Parathyroid adenoma (tissue), 2 donors: Measurements from ENCODE around the gene EIF1B.

Experiments used
- H2AFZ ChIP-seq: fragments of 300-600 bp; sonication (generic); one replicate; pipeline ENCODE4 v1.7.0; 2017; ENCODE audit warnings: antibody characterized with exemption, mild to moderate bottlenecking
- H3K27ac ChIP-seq: fragments of 300-600 bp; sonication (generic); one replicate; pipeline ENCODE4 v1.7.0; 2017
- H3K27me3 ChIP-seq: fragments of 300-600 bp; sonication (generic); one replicate; pipeline ENCODE4 v1.7.0; 2017; ENCODE audit warnings: low read length; ENCODE audit not compliant: control insufficient read depth, insufficient read depth
- H3K36me3 ChIP-seq: fragments of 300-600 bp; sonication (generic); one replicate; pipeline ENCODE4 v1.7.0; 2017; ENCODE audit warnings: low read length; ENCODE audit not compliant: control insufficient read depth, insufficient read depth
- H3K4me1 ChIP-seq: fragments of 300-600 bp; sonication (generic); one replicate; pipeline ENCODE4 v1.7.0; 2017; ENCODE audit warnings: control low read depth
- H3K4me2 ChIP-seq: fragments of 300-600 bp; sonication (generic); one replicate; pipeline ENCODE4 v1.7.0; 2017; ENCODE audit warnings: low read length
- H3K4me3 ChIP-seq: fragments of 300-600 bp; sonication (generic); one replicate; pipeline ENCODE4 v1.7.0; 2017; ENCODE audit warnings: low read depth, low read length
- H3K79me2 ChIP-seq: fragments of 300-600 bp; sonication (generic); one replicate; pipeline ENCODE4 v1.7.0; 2017; ENCODE audit warnings: control low read depth
- H3K9ac ChIP-seq: fragments of 300-600 bp; sonication (generic); one replicate; pipeline ENCODE4 v1.7.0; 2017; ENCODE audit warnings: mild to moderate bottlenecking
- H3K9me3 ChIP-seq: fragments of 300-600 bp; sonication (generic); one replicate; pipeline ENCODE4 v1.7.0; 2017; ENCODE audit warnings: low read length; ENCODE audit not compliant: control insufficient read depth
- CTCF ChIP-seq: fragments of 300-600 bp; sonication (generic); IDR thresholded peaks from one replicate; pipeline ENCODE4 v1.7.0; 2017; ENCODE audit warnings: antibody characterized with exemption, mild to moderate bottlenecking
- donor health status: primary hyperparathyroidism.

The EIF1B gene

GRCh38 chr3:40310705-40311104, 1.2 kb downstream of the EIF1B start:
- Histone ChIP-seq H3K27me3 (no peaks in the 10 kb centered on the region), H3K27ac (peak overlapping the region; percentile 95), H3K9ac (peak overlapping the region; percentile 96), H2AFZ (peak overlapping the region; percentile 97), H3K36me3 (no peaks in the 10 kb centered on the region), H3K79me2 (peaks cover 5% of the 10 kb centered on the region), H3K4me3 (peak overlapping the region; percentile 89), H3K4me1 (peaks cover 12% of the 10 kb centered on the region), H3K4me2 (peak overlapping the region; percentile 62), H3K9me3 (no peaks in the 10 kb centered on the region)
- TF ChIP-seq CTCF = no peak

GRCh38 chr3:40312661-40313226, 3.2 kb downstream of the EIF1B start:
- Histone ChIP-seq H3K9ac (no peak overlapping the region), H3K27ac (no peak overlapping the region), H3K4me1 (peaks cover 12% of the 10 kb centered on the region)

GRCh38 chr3:40313975-40314860, 4.7 kb downstream of the EIF1B start:
- no peak overlapping the region for H2AFZ ChIP-seq
- peaks cover 9% of the 10 kb centered on the region for H3K4me1 ChIP-seq
- no peak for TF ChIP-seq CTCF
- no peak overlapping the region for H3K4me3 ChIP-seq
- no peak overlapping the region for H3K4me2 ChIP-seq
- peaks cover 5% of the 10 kb centered on the region for H3K79me2 ChIP-seq
- no peak overlapping the region for H3K9ac ChIP-seq
- H3K27me3 ChIP-seq = no peaks in the 10 kb centered on the region
- H3K9me3 ChIP-seq = no peaks in the 10 kb centered on the region
- H3K27ac ChIP-seq = peak overlapping the region; percentile 7
- no peaks in the 10 kb centered on the region for H3K36me3 ChIP-seq

More at GRCh38 chr3:40312661-40313226, 3.2 kb downstream of the EIF1B start:
- H3K36me3 ChIP-seq = no peaks in the 10 kb centered on the region
- H3K79me2 ChIP-seq = peaks cover 5% of the 10 kb centered on the region
- no peak for TF ChIP-seq CTCF
- no peak overlapping the region for H3K4me3 ChIP-seq
- H3K27me3 ChIP-seq = no peaks in the 10 kb centered on the region
- H3K4me2 ChIP-seq = no peak overlapping the region
- H3K9me3 ChIP-seq = no peaks in the 10 kb centered on the region
- H2AFZ ChIP-seq = no peak overlapping the region

- TF ChIP-seq CTCF = peak; percentile 73
- Histone ChIP-seq H3K9ac (no peak overlapping the region), H3K27me3 (no peaks in the 10 kb centered on the region), H3K4me1 (peaks cover 7% of the 10 kb centered on the region), H3K79me2 (no peaks in the 10 kb centered on the region), H3K4me3 (no peak overlapping the region), H2AFZ (no peak overlapping the region), H3K27ac (no peak overlapping the region), H3K4me2 (no peak overlapping the region), H3K9me3 (no peaks in the 10 kb centered on the region), H3K36me3 (no peaks in the 10 kb centered on the region)
Measured at GRCh38 chr3:40317061-40317855, 7.8 kb downstream of the EIF1B start.
